SK-MEL-5 (cell line): ENCODE data around the gene CCNQ. TPM values are rescaled to one million over a fixed set of nuclear protein-coding genes. Genes with fewer than 3 reads are reported as not detected.

Experiments used
- DNase-seq: peaks from one replicate; pipeline ENCODE4 v3.0.0-alpha.2; 2016; ENCODE audit warnings: low read depth, low spot score
- in situ Hi-C: cut with HindIII; loops from 2 replicates; pipeline ENCODE4 v1.10.0; 2016; ENCODE audit warnings: low sequenced_read_pairs, high pct_unique_total_duplicates, low pct_unique_long_range_greater_than_20kb
- total RNA-seq: library from RNA; depleted of rRNA; stranded (reverse); fragments of >200 nt; shearing (Covaris generic); gene quantifications from 2 replicates; pipeline ENCODE4 v1.2.3, GENCODE V29; 2014

CCNQ gene
- total RNA-seq, 1 experiment from 2014 or later = 44.4 TPM

DNA sequence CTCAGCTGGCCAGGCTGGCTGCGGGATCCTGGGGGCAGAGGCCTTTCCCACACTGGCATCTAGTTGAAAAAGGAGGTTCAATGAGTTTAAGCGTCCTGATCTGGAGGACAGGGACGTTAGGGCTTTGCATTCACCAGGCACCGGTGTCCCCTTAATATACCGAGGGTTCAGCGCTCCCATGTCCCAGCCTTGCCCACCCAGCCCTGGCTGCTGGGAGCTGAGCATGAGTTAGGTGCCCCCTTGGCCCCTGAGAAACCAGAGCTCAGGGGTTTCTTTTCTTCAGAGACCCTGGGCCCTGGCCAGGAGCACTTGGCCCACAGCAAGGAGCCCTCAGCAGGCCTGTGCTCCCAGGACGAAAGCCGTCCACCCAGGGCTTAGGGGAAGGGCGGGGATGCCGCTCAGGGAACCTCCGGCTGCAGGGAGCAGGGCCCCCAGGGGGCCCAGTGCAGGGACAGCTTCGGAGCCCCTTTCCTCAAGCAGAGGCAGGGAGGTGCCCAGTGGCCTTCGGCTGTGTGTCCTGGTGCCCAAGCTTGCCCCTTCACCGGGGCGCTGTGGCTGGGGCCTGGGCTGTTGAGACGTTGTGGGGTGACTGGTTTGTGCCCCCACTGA is 27.2 kb upstream of the CCNQ start:
- in situ Hi-C loops = no loop called here
- DNase-seq = no peak

DNA sequence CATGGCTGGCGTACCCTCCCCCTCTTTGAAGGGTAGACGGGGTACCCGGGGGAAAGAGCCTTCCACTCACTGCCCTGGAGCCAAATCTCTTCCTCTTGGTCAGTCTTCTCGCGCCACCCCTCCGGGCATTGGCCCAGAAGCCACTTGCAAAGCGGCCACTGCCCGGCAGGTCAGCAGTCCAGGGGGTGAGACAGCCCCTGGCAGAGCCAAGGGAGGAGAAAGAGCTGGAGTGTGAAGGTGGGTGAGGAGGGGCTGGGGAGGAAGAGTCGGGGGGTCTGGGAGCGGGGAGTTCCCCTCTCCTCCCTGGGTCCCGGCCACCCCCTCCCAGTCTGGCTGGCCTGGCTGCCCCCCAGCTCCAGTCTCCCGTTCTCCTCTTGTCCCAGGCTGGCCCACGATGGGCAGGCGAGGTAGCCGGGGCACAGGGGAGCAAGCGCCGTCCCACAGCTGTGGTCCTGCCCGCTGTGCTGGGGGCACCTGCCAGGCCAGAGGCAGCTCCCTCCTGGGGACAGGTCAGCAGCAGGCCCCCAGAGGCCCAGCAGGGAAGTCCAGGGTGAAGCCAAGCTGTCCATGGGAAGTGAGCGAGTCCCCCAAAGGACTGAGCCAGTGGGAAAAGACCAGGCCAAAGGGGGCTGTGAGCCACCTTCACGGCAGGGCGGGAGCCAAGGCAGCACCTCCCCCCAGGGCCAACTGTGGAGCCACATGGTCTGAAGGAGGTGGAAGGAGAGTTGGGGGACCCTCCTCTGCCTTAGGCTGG is 26.5 kb upstream of the CCNQ start:
- DNase-seq = no peak
- in situ Hi-C loops = no loop called here

DNA sequence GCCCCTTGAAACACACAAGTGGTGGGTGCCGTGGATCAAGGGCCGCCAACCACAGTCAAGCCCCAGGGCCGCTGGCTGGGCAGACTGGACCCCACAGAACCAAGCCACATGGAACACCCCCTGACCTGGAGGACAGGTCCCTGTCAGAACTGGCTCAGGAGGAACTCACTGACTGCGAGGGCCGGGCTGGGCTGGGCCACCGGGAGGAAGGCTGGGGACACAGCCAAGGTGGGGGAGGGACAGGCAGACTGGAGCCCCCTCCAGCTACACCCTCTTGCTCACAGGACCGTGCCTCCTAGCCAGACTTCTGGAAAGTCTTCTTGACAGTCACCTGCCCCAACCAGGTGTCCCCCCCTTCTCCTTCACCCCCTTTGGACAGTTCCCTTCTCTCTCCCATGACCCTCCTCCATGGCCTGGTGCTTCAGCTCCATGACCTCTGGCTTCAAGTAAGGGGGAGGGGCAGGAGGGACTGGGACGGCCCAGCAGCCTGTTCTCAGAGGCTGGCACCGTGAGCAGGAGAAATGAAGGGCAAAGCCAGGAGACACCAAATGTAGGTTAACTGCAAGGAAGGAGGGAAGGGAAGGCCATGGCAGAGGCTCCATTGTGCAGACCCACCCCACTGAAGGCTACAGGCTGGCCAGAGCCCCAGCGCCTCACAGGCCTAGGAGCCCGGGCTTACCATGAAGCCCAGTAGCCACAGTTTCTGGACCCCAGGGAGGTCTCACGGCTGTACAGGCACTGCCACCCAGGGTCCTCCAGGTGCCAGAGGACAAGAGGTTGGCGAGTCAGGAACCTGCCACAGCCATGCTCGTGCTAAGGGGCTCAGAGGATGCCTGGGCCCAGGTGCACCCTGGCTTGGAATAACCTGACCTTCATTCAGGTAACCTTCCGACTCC is 25.5 kb upstream of the CCNQ start:
- DNase-seq = no peak
- in situ Hi-C loops = no loop called here

DNA sequence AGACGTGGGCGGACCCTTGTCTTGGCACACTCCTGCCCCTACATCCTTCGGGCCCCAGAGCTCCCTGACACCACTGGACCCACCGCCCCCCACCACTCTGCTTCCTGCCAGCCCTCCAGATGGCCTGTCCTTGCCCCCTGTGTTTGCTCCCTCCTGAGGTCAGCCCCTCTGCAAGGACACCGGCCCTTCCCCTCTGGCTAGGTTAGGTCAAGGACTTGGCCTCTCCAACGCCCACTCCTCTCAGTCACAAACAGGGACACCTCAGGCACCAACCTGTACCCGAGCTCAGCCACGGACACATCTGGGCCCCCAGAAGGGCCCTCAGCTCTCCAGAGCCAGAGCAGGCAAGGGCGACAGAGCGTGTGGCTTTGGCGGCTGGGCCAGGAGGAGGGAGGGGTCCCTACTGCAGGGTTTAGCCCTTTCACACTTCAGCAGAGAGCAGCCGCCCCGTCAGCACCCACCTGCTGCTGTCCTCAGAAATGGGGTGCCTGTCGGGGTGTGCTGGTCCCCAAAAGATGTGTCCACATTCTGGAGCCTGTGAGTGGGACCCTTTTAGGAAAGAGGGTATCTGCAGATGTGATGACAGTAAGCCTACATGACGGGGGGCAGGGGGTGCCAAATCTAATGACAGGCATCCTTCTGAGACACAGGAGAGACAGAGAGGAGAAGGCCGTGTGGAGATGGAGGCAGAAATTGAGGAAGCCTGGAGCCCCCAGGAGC is 24.5 kb upstream of the CCNQ start:
- no peak for DNase-seq
- in situ Hi-C loops = no loop called here

DNA sequence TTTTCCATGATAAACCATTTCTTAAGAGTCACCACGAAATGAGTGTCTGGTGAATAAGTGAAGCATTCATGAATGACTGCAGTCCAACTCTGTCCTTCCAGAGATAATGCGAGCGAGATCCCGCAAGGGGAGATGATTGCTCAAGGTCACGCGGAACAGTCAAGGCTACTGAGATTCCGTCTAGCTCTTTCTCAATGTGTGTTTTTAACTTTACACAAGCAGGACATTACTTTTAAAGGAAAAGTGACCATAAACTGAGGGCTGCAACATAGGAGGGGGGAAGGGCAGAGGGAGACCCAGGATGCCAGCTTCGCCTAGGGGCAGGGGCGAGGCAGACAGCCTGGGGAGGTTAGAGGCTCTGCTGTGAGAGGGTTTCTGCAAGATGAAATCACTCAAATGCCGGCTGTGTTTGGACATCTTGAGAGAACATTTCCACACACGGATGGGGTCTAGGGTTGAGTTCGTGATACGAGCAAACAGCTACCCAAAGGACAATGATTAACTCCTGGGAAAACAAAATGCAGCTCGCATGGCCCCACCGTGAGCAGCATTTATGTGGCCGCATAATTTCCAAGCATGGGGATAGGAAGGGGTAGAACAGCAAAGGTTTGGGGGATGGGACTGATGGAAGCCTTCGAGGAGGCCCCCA is 23.8 kb upstream of the CCNQ start:
- DNase-seq = no peak
- in situ Hi-C loops = no loop called here

DNA sequence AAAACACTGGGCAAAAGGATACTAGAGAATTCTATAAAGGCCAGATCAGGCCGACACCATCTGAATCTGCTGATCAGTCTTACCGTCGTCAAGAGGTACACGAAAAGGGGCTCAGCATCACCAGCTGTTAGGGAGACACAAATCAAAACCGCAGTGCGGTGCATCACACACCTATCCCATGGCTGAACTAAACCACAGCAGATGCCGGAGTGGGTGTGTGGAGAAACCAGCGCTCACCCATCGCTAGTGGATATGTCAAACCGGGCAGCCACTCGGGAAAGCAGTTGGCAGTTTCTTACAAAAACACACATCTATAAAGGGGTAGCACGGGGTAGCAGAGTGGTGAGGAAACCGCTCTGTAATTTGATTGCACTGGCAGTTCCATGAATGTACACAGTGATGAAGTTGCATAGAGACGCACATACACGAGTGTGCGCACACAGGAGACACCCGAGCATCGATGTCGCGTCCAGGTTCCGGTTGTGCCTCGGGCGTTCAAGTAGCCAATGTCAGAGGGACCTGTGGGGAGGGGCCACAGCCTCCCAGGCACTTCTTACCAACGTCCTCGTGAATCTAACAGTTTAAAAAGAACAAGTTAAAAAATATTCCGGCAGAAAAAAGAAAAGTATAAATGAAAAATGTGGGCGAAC is 23.1 kb upstream of the CCNQ start:
- in situ Hi-C loops = no loop called here
- no peak for DNase-seq

DNA sequence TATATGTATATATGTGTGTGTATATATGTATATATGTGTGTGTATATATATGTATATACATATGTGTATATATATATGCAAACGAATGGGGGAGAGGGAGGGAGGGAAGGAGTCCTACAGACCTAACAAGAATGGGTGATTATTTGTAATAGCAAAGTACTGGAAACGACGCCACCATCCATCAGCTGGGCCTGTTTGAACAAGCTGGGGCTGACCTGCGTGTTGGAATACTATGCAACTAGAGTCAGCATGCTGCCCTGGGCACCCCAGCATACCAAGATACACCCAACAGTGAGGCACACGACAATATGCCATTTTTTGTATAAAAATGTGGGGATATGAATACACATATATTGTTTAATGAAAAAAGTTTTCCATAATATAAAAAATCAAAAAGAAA is 21.6 kb upstream of the CCNQ start:
- no peak for DNase-seq
- in situ Hi-C loops = no loop called here

DNA sequence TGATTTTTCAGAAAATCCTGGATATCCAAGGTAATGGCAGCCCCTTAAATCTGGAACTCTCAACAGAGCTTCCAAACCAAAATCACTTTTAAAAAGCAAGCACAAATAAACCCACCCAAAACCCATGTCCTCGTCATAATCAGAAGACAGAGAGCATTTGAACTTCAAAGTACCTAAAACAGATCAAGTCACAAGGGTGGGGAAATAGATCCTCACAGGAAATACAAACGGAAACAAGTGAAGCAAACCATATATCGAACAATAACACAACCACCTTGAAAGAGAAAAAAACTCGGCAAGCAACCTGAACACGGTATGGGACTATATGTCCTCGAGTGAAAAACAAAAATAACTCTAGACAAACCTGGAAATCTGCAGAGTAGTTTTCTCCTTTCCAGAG is 15.9 kb upstream of the CCNQ start:
- in situ Hi-C loops = no loop called here
- no peak for DNase-seq

DNA sequence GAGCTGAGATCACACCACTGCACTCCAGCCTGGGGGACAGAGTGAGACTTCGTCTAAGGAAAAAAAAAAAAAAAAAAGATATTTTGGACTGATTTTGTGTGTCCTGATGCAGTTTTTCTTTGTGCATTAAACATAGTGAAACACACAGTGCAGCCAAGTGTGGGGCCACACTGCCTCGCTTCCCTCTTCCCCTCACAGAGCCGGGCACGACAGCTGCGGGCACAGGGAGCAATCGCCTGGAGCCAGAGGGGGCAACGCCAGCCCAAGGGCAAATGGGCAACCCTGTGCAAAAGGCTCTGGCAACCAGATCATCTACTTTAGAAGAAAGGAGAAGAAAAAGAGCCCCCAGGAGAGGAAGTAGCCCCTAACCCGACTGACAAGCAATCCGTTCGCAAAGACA is 13.5 kb upstream of the CCNQ start:
- no peak for DNase-seq
- in situ Hi-C loops = no loop called here

DNA sequence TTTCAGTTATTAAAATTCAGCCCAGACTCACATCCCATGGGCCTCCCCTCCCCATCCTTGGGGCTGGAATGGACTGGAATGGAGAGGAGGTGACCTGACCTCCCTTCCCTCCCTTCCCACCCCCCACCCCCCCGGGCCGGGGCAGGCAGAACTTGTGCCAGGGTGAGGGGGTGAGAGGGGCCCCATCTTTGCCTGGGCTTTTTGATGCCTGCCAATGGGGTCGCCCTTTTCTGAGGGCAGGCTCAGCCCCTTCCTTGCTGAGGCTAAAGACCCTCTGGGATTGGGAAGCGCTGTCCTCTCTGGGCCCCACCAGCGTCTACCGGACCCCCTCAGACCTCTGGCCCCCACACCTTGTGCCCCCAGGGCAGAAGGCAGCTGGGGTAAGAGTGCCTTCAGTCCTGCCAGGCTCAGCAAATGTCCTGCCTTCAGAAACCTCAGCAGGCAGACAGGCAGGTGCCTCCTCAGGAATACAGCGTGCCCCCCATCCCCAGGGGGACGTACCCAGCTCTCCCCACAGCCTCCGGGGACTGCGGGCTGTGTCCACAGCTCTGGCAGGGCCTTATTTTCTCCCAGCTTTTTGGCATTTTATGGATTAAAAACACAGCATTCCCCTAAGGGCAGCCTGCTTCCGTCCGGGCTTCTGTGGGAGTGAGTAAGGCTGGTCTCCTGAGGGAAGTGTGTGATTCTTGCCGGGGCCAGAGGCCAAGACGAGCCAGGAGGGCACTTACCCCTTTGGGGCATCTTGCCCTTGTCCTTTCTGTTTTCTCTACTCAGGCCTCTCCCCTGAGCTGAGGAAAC is 12.6 kb upstream of the CCNQ start:
- in situ Hi-C loops = no loop called here
- DNase-seq = peak; percentile 27

DNA sequence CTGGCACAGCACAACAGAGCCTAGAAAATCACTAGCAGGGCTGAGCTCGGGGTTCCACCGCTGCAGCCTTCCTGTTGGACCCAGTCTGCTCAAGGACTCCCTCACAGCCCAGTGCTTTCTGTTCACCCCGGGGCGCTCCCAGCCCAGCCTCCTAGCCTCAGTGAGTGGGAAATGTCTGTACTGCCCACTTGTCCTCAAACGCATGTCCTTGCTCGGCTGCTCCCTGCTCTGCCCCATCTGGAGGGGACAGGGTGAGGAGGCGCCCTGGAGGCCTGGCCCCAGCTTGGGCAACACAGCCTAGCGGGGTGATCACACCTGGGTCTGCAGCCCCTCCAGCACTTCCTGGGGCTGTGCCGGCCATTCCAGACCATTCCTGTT is 11.9 kb upstream of the CCNQ start:
- in situ Hi-C loops = no loop called here
- no peak for DNase-seq

DNA sequence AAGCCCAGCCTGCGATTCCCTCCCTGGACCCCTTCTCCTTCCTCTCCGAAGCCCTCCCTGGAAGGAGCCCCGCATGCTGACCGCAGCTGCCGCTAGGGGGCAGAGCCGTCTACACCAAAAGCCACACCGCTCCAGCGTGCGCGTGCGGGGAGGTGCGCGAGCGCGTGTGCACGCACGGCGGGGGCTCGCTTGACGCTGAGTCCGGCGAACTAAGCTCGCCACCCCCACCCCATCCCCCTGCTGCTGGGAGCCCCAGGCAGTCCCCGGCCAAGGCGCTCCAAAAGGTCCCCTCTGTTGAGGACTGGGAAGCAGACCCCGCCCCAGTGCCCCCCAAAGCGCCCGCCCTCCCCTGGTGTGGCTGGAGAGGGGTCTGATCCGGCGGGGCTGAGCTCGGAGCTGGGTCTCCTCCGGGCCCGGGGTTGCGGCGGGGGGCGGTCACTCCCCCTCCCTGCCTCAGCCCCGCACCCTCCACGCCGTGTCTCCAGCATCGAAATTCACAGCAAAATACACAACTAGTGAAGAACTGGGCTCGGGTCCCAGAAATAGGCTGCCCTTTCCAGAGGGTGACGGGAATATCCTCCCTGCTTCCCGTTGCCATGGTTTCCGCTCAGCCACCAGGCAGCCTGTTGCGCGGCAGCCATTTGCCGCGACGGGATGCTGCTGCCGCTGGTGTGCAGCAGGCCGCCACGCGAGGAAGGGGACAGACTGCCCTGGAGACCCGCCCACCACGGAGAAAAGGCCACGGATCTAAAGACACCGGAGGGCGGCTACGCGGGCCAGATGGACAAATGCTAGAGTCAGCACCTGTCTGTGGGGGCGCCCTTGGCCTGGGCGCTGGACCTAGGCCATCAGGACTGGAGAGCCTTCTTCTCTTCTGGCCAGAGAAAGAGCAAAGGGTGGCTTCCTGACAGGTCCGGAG is 11.2 kb upstream of the CCNQ start:
- in situ Hi-C loops = no loop called here

DNA sequence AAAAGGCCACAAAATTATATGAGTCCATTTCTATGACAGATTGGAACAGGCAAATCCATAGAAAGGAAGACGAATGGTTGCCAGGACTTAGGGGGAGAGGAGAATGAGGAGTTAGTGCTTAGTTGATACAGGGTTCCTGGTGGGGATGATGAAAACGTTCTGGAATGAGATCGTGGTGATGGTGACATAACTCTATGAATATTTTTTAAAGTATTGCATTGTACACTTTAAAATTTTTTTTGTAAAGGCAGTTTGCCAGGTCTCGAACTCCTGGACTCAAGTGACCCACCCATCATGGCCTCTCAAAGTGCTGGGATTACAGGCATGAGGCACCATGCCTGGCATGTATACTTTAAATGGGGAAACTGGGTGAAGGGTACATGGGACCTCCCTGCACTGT is 9.9 kb upstream of the CCNQ start:
- in situ Hi-C loops = no loop called here
- DNase-seq = no peak

More for the DNA sequence above, 11.2 kb upstream of the CCNQ start:
- no peak for DNase-seq

DNA sequence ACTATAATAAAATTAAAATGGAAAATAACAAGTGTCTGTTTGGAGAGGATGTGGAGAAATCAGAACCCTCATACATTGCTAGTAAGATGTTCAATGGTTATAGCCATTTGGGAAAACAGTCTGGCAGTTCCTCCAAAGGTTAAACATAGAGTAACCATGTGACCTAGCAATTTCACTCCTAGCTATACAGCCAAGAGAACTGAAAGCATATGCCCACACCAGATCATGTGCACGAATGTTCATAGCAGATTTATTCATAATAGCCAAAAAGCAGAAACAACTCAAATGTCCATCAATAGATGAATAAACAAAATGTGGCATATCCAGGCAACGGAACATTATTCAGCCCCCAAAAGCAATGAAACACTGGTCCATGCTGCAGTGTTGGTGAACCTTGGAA is 9.4 kb upstream of the CCNQ start:
- in situ Hi-C loops = no loop called here
- peak; percentile 38 for DNase-seq

DNA sequence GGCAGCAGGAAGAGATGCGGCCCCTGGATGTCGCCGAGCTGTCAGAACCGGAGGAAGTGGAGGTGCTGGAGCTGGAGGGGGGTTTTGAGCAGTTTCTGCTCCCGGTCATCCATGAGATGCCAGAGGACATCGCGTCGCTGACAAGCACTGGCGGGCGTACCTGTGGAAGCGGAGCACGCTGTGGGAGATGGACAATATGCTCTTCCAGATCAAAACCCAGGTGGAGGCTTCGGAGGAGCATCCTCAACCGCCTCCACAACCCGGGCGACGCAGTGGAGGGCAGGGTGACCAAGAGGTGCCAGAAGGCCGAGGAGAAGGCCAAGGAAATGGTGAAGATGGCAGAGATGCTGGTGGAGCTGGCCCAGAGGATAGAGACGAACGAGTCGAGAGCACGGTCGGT is 7.6 kb upstream of the CCNQ start:
- no peak for DNase-seq
- in situ Hi-C loops = no loop called here
